OCI-LY3 (cell line): ENCODE results near the gene SMG5.

Source experiments
- CTCF ChIP-seq: fragments of 200-600, 300-600 bp; sonication (generic); IDR thresholded peaks from 2 replicates; pipeline ENCODE4 v1.5.1; 2014; ENCODE audit warnings: antibody characterized with exemption, low read length, low read depth
- EZH2phosphoT487 ChIP-seq: fragments of 200-600 bp; shearing (Covaris generic); IDR thresholded peaks from 2 replicates; pipeline ENCODE4 v1.6.1; 2018; ENCODE audit warnings: antibody characterized with exemption, mixed run types, low read depth

- no peak for TF ChIP-seq EZH2phosphoT487
- TF ChIP-seq CTCF, result no peak
These were observed 11.3 kb upstream of the SMG5 start for GRCh38 chr1:156293895-156294294.
